Hematopoietic multipotent progenitor cell treated with erythropoietin and hydrocortisone succinate and interleukin-3 and kit ligand, for 4 days (in vitro differentiated cells): Measurements from ENCODE around the gene NRP1.

Experiments
- DNase-seq: peaks from one replicate; pipeline ENCODE4 v3.0.0-alpha.2; 2015

The NRP1 gene

GRCh38 chr10:33165911-33166310 is 168.6 kb downstream of the NRP1 start:
- no peak for DNase-seq

DNA sequence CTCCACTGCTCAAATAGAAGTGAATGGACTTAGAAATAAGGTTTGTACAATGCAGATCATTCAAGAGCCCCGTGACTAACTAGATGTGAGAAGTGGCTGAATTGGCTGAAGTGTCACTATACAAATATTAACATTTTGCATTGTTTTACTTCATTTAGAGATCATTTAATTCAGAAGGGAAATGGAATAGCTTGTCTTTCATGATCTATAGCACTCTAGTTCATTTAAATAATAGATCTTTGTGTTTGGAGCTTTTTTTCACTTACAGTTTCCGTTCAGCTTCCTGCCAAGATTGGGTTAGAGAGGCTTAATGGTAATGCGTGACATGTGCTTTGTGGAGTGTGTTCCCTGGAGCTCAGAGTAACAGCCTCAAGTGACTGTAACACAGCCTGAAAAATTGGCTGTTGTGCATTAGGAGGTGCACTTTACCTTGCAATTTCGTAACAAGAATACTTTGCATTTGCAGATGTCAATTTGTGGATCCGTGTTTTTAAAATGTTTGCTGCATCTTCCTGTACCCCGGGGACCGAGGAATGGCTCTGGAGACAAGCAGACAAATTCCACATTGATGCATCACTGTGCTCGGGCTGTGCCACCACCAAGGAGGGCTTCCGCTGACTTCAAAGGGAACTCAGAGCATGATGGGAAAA is 170.3 kb downstream of the NRP1 start:
- no peak for DNase-seq

DNA sequence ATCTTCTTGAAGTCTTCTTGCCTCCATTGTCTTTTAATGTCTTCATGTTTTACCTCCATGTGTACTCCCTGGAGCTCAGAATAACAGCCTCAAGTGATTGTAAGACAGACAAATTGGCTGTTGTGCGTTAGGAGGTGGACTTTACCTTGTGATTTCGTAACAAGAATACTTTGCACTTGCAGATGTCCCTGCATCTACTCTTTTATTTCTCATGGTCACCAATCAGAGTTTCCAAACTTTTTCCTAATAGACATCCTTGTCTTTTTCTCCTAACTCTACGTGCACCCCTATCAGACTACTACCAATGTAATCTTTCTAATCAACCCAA is 172.3 kb downstream of the NRP1 start:
- DNase-seq, result no peak

- no peak for DNase-seq
Measured at GRCh38 chr10:33161550-33162247, 172.8 kb downstream of the NRP1 start.

DNA sequence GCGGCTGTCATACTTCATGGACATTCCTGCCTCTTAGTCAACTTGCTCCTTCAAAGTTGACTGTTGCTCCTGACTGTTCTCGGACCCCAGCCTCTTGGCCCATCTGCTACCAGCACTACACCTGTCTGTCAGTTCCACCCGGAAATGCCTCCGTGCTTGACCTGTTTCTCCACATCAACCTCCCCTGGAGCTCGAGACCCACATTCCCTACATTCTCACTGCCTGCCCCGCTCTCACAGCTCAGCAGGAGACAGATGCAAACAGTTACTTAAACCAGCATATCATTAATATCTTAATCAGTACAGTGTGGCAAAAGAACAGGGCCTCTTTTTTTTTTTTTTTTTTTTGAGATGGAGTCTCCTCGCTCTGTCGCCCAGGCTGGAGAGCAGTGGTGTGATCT is 174.3 kb downstream of the NRP1 start:
- DNase-seq, result no peak

DNA sequence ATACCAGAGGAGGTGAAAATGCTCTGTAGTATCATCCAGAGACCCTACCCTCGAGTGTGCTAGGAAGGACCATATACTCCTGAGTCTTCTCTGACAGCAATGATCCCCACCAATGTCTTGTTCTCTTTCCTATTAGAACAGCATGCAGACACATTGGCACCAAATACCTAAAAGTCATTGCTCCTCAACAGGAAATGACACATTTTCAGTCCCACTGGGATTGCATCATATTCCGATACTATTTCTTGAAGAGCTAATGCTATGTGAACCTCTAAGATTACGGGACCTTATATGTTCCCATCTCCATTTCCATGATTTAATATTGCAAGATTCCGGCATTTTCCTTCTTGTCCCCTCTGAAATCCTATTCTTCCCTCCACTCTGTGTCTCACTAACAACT is 177.4 kb downstream of the NRP1 start:
- no peak for DNase-seq

DNA sequence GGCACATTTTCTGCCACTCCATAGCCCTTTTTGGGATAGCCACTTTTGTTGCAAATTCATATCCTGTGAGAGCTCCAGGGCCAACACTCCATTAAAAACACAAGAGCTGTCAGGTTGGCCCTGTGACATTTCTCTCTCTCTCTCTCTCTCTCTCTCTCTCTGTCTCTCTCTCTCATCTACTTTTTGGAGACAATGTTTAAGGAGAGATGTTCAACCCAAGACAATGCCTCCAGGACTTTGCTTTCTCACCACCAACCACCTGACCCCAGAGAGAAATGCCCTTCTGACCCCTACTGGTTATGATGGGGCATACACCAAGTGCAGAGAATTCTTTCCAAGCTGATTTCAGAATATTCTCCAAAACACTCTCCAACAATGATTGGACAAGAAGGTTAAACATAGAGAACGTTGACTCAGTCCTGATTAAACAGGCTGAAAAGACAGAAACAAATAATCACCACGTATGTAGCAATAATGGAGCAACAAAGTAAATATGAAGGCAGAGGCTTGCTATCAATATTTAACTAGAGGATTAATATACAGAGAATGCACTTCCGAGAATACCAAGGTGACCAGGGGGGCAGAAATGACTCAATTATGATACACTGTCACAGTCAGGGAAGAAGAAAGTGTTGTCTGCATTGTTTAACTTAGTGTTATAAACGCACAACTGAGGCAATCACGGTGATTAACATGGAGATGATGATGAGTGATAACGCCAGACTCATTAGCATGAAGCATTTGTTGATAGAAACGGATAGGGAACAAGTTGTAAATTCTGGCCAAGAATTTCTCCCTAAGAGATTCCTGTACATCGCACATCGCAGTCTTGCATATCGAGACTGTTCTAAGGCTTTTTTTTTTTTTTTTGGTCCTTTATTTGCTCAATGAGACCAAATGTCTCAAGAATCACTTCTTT is 178.5 kb downstream of the NRP1 start:
- DNase-seq, result peak; percentile 67

GRCh38 chr10:33154590-33154989 is 179.9 kb downstream of the NRP1 start:
- DNase-seq, result no peak

DNA sequence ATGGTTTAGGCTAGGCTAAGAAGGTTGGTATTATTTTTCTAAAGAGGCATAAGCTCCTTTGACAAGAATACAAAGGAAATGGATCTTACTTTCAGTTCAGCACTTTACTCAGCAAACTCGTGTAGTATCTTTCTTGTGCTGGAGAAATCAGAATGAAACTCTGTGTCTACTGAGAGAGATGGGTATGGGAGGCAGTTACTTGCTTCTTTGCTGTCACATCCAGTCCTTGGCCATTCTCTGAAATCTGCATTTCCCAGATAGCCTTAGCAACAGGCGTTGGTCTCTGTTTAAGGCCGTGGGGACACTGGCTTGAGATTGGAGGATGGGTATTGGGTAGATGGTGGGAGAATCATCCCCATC is 180.5 kb downstream of the NRP1 start:
- no peak for DNase-seq

- DNase-seq, result no peak
Measured at GRCh38 chr10:33153251-33153967, 181.1 kb downstream of the NRP1 start.

GRCh38 chr10:33152750-33153149 is 181.7 kb downstream of the NRP1 start:
- DNase-seq, result no peak

- DNase-seq, result no peak
Measured at GRCh38 chr10:33152146-33152545, 182.3 kb downstream of the NRP1 start.

DNA sequence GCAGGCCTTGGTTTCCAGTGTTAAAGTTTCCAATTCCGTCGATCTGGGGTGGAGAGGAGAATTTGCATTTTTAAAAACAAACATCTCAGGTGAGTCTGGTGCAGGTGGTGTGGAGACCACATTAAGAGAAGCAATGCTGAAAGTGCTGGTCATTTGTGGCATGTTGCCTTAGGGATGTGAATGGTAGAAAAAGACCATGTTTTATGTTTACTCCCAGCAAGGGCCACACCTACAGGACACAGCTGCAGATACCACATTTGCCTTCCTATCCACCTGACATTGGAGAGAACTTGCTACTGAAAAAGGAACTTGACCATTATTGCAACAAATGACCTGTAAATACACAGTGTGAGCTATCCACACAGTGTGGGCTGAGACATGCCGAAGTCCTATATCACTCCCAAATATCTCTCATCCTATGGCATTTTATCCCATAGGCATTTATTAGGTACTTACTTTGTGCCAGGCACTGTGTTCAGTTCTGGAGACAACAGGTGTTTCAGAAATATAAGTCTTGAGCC is 183.1 kb downstream of the NRP1 start:
- no peak for DNase-seq

DNA sequence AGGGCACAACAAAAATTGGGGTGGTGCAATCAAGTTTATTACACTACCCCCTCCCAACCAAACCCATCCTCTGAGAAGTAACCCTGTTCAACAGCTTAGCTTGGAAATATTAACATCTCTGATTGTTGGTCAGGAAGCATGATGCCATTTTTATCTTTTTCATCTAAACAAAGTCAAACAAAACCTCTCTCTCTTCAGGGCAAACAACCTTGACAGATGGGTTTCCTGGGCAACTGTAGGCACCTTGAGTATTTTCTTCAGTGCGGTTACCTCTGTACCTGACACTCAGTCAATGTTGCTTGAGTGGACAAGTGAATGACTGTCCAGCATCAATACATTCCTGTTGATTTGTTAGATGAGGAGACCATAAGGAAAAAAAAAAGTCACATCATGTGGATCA is 183.6 kb downstream of the NRP1 start:
- DNase-seq, result no peak

GRCh38 chr10:33150146-33150545 is 184.3 kb downstream of the NRP1 start:
- DNase-seq, result no peak

- no peak for DNase-seq
Measured at GRCh38 chr10:33147013-33147310, 187.5 kb downstream of the NRP1 start.

- no peak for DNase-seq
Measured at GRCh38 chr10:33146189-33147012, 188.1 kb downstream of the NRP1 start.

- DNase-seq, result no peak
Measured at GRCh38 chr10:33145451-33146188, 188.8 kb downstream of the NRP1 start.

GRCh38 chr10:33143160-33143728 is 191.2 kb downstream of the NRP1 start:
- DNase-seq, result no peak

- DNase-seq, result peak; percentile 38
Measured at GRCh38 chr10:33142295-33142694, 192.2 kb downstream of the NRP1 start.

DNA sequence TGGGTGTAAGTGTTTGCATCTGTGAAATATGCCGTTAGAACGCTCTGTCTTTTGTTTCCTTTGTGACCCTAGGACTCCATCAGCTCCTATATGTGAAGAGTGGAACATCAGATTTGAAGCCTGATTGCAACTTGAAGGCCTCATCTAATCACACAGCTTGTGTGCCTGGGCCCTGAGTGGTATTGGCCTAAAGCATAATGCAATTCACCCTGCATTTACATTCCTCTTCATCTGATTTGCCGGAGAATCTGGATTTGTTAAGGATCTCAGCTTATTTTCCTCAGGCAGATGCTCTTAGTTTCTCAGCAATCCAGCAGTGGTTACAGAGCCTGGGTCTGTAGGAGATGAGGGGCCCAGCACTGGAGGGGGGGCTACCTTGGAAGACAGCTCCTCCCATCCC is 193.2 kb downstream of the NRP1 start:
- DNase-seq, result no peak
